Mesothelial cell of epicardium (in vitro differentiated cells): ENCODE measurements around the gene EPN2. TPM values are rescaled to one million over a fixed set of nuclear protein-coding genes. Genes with fewer than 3 reads are reported as not detected.
"Not testable (repeated sequence)": the region's sequence is repeated elsewhere in the genome, so short reads cannot be mapped to it uniquely, and the experiment has no call there.

Source experiments
- DNase-seq, 2 experiments: peaks; one replicate each; pipeline ENCODE4 v3.0.0; 2021; ENCODE audit warnings: low spot score in 2 of 2; ENCODE audit not compliant: unreplicated experiment in 2 of 2
- H3K27ac Mint-ChIP-seq: 2 replicates; pipeline ENCODE4 v1.8.0; 2021; ENCODE audit warnings: mixed read lengths
- H3K27me3 Mint-ChIP-seq: 2 replicates; pipeline ENCODE4 v1.8.0; 2021; ENCODE audit warnings: low read depth, mixed read lengths
- H3K36me3 Mint-ChIP-seq: 2 replicates; pipeline ENCODE4 v1.8.0; 2021; ENCODE audit warnings: mixed read lengths
- H3K4me1 Mint-ChIP-seq: 2 replicates; pipeline ENCODE4 v1.8.0; 2021; ENCODE audit warnings: mixed read lengths
- H3K4me3 Mint-ChIP-seq: 2 replicates; pipeline ENCODE4 v1.8.0; 2021; ENCODE audit warnings: mild to moderate bottlenecking, moderate library complexity, mixed read lengths
- H3K9me3 Mint-ChIP-seq: 2 replicates; pipeline ENCODE4 v1.8.0; 2021; ENCODE audit warnings: mixed read lengths
- total RNA-seq: library from RNA; stranded (reverse); gene quantifications from 3 replicates; pipeline ENCODE4 v1.2.1, GENCODE V29; 2021
- TF ChIP-seq, protein P1 (sequence below): fragments of 200-600 bp; sonication (generic); IDR thresholded peaks from one replicate; pipeline ENCODE4 v1.5.0; 2021; ENCODE audit warnings: antibody characterized with exemption; ENCODE audit not compliant: unreplicated experiment

The EPN2 gene
- total RNA-seq, 1 donor from 2014 or later = 70.2 TPM

DNA sequence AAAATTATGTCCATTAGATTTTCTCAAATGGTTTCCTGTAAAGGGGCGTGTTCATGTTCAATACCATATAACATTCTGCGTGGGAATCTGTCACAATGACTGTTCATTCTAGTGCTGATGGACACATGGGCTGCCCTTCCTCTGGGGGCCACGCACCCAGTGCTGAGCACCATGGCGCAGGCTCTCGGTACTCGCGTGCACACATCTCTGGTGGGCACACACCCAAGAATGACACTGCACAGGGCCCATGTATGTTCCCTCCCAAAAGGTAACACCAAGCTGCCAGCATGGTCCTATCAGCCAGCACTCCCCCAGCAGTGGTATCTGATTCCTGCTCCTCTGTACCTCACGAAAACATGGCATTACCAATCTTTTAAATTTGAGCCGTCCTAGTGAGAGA, 111.6 kb downstream of the EPN2 start:
- no peak overlapping the region for H3K27ac Mint-ChIP-seq
- DNase-seq = no peak
- no peak overlapping the region for H3K4me3 Mint-ChIP-seq
- H3K9me3 Mint-ChIP-seq = no peaks in the 10 kb centered on the region
- no peaks in the 10 kb centered on the region for H3K27me3 Mint-ChIP-seq
- H3K4me1 Mint-ChIP-seq = peaks cover 7% of the 10 kb centered on the region
- H3K36me3 Mint-ChIP-seq = peaks cover 6% of the 10 kb centered on the region
- TF ChIP-seq, protein P1, sequence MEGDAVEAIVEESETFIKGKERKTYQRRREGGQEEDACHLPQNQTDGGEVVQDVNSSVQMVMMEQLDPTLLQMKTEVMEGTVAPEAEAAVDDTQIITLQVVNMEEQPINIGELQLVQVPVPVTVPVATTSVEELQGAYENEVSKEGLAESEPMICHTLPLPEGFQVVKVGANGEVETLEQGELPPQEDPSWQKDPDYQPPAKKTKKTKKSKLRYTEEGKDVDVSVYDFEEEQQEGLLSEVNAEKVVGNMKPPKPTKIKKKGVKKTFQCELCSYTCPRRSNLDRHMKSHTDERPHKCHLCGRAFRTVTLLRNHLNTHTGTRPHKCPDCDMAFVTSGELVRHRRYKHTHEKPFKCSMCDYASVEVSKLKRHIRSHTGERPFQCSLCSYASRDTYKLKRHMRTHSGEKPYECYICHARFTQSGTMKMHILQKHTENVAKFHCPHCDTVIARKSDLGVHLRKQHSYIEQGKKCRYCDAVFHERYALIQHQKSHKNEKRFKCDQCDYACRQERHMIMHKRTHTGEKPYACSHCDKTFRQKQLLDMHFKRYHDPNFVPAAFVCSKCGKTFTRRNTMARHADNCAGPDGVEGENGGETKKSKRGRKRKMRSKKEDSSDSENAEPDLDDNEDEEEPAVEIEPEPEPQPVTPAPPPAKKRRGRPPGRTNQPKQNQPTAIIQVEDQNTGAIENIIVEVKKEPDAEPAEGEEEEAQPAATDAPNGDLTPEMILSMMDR = no peak

DNA sequence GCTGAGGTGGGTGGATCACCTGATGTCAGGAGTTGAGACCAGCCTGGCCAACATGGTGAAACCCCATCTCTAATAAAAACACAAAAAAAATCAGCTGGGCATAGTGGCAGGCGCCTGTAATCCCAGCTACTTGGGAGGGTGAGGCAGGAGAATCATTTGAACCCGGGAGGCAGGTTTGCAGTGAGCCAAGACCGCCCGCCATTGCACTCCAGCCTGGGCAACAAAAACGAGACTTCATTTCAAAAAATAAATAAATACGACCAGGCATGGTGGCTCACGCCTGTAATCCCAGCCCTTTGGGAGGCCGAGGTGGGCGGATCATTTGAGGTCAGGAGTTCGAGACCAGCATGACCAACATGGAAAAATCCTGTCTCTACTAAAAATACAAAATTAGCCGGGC, 116.2 kb downstream of the EPN2 start:
- not testable (repeated sequence) for H3K4me3 Mint-ChIP-seq

DNA sequence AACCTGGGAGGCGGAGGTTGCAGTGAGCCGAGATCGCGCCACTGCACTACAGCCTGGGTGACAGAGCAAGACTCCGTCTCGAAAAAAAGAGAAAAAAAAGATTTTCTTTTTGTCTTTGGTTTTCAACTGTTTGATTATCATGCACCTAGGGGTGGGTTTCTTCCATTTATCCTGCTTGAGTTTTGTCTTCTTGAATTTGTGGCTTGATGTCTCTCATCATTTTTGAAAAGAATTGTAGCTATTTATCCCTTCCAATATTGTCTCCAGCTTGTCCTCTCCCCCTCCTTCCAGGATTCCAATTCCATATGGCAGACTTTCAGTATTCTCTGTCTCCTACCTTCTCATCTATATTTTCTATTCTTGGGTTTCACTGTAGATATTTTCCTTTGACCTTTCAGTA, 117.6 kb downstream of the EPN2 start:
- no peak for DNase-seq
- TF ChIP-seq, protein P1 = no peak
- no peaks in the 10 kb centered on the region for H3K27me3 Mint-ChIP-seq
- H3K27ac Mint-ChIP-seq = no peak overlapping the region
- H3K36me3 Mint-ChIP-seq = peaks cover 13% of the 10 kb centered on the region
- no peaks in the 10 kb centered on the region for H3K9me3 Mint-ChIP-seq
- no peak overlapping the region for H3K4me3 Mint-ChIP-seq
- H3K4me1 Mint-ChIP-seq = peaks cover 8% of the 10 kb centered on the region

More for the DNA sequence above, 116.2 kb downstream of the EPN2 start:
- not testable (repeated sequence) for DNase-seq, H3K27ac Mint-ChIP-seq, H3K9me3 Mint-ChIP-seq, H3K4me1 Mint-ChIP-seq, H3K27me3 Mint-ChIP-seq
- peaks cover 13% of the 10 kb centered on the region for H3K36me3 Mint-ChIP-seq

DNA sequence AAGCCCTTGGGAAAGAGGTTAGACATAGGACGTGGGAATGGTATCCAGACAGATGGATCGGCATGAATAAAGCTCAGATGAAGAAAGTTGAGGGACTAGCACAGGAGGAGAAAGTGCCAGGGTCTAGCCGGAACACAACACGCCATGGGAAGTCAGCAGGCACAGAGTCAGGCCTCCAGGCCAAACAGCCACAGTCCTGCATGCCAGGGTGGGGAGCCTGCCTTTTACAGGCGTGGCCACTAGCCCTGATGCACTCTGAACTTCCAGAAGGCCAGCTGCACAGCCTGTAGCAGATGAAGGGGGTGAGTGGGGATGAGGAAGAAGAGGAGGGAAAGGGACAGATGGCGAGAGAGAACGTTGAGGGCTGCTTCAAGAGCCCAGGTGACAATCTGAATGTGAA, 120.2 kb downstream of the EPN2 start:
- no peak overlapping the region for H3K27ac Mint-ChIP-seq
- TF ChIP-seq, protein P1 = no peak
- no peaks in the 10 kb centered on the region for H3K27me3 Mint-ChIP-seq
- peaks cover 17% of the 10 kb centered on the region for H3K4me1 Mint-ChIP-seq
- H3K9me3 Mint-ChIP-seq = no peaks in the 10 kb centered on the region
- DNase-seq = no peak
- H3K36me3 Mint-ChIP-seq = peaks cover 8% of the 10 kb centered on the region
- no peak overlapping the region for H3K4me3 Mint-ChIP-seq

DNA sequence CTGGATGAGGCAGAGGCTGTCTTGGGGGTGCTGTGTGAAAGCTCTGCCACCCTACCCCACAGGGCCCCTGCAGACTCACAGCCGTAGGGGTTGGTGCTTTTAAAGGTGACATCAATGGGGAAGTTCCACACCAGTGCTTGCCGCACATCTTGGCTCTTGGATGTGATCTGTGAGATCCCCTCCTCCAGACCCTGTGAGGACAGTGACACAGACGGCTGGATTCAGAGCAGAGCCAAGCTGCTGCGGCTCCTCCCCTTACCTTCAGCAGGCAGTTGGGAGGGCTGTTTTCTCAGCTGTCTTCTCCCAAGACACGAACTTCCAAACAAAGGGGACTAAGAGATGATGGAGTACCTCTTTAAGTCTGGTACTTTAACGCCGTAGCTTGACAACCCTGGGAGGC, 120.6 kb downstream of the EPN2 start:
- H3K27ac Mint-ChIP-seq = no peak overlapping the region
- no peaks in the 10 kb centered on the region for H3K27me3 Mint-ChIP-seq
- no peak overlapping the region for H3K4me3 Mint-ChIP-seq
- H3K4me1 Mint-ChIP-seq = peaks cover 17% of the 10 kb centered on the region
- H3K9me3 Mint-ChIP-seq = no peaks in the 10 kb centered on the region
- DNase-seq = no peak
- peaks cover 8% of the 10 kb centered on the region for H3K36me3 Mint-ChIP-seq
- TF ChIP-seq, protein P1 = no peak

DNA sequence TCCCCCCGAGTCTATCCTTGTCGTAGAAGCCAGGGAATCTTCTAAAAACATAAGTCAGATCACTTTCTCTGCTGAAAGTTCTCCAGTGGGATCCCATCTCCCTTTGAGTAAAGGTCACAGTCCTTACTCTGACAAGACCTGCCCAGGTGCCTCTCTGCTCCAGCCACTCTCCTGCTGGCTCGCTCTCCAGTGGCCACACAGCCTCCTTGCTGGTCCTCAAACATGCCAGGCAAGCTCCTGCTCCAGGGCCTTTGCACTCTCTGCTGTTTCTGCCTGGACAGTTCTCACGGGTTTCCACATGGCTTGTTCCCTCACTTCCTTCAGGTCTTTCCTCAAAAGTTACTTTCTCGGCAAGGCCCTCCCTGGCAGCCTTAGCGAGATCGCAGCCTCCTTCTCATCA, 122.0 kb downstream of the EPN2 start:
- H3K27ac Mint-ChIP-seq = no peak overlapping the region
- H3K4me1 Mint-ChIP-seq = peaks cover 27% of the 10 kb centered on the region
- no peak overlapping the region for H3K4me3 Mint-ChIP-seq
- peaks cover 7% of the 10 kb centered on the region for H3K36me3 Mint-ChIP-seq
- H3K27me3 Mint-ChIP-seq = no peaks in the 10 kb centered on the region
- H3K9me3 Mint-ChIP-seq = no peaks in the 10 kb centered on the region
- no peak for DNase-seq
- TF ChIP-seq, protein P1 = no peak
